Measurements from ENCODE around the gene LGR6.

The LGR6 gene

GRCh38 chr1:202293569-202293968, 100.0 kb downstream of the LGR6 start:
- no peak overlapping the region for H3K9ac ChIP-seq (ENCODE audit: low read depth, low read length)
- no peaks in the 10 kb centered on the region for H3K27me3 ChIP-seq (ENCODE audit: control insufficient read depth, insufficient read depth, low read length)
- no peak overlapping the region for H3K27ac ChIP-seq (ENCODE audit: low read depth, low read length)
- H3K36me3 ChIP-seq (ENCODE audit: control insufficient read depth, insufficient read depth, low read length) = no peaks in the 10 kb centered on the region
- H3K4me3 ChIP-seq (ENCODE audit: low read depth, low read length) = no peak overlapping the region
- H3K9me3 ChIP-seq (ENCODE audit: control insufficient read depth, insufficient read depth, low read length) = no peaks in the 10 kb centered on the region
- no peaks in the 10 kb centered on the region for H3K4me1 ChIP-seq (ENCODE audit: control insufficient read depth, insufficient read depth, low read length)

GRCh38 chr1:202302166-202302565, 108.6 kb downstream of the LGR6 start:
- H3K9ac ChIP-seq (ENCODE audit: low read depth, low read length) = no peak overlapping the region
- H3K4me3 ChIP-seq (ENCODE audit: low read depth, low read length) = no peak overlapping the region
- no peaks in the 10 kb centered on the region for H3K27me3 ChIP-seq (ENCODE audit: control insufficient read depth, insufficient read depth, low read length)
- H3K4me1 ChIP-seq (ENCODE audit: control insufficient read depth, insufficient read depth, low read length) = no peaks in the 10 kb centered on the region
- no peaks in the 10 kb centered on the region for H3K36me3 ChIP-seq (ENCODE audit: control insufficient read depth, insufficient read depth, low read length)
- H3K27ac ChIP-seq (ENCODE audit: low read depth, low read length) = no peak overlapping the region
- no peaks in the 10 kb centered on the region for H3K9me3 ChIP-seq (ENCODE audit: control insufficient read depth, insufficient read depth, low read length)

GRCh38 chr1:202304375-202304774, 110.8 kb downstream of the LGR6 start:
- Histone ChIP-seq H3K9me3 (ENCODE audit: control insufficient read depth, insufficient read depth, low read length) (no peaks in the 10 kb centered on the region), H3K9ac (ENCODE audit: low read depth, low read length) (no peak overlapping the region), H3K27ac (ENCODE audit: low read depth, low read length) (no peak overlapping the region), H3K4me3 (ENCODE audit: low read depth, low read length) (no peak overlapping the region), H3K27me3 (ENCODE audit: control insufficient read depth, insufficient read depth, low read length) (no peaks in the 10 kb centered on the region), H3K36me3 (ENCODE audit: control insufficient read depth, insufficient read depth, low read length) (no peaks in the 10 kb centered on the region), H3K4me1 (ENCODE audit: control insufficient read depth, insufficient read depth, low read length) (no peaks in the 10 kb centered on the region)

- H3K27ac ChIP-seq (ENCODE audit: low read depth, low read length) = no peak overlapping the region
- no peaks in the 10 kb centered on the region for H3K36me3 ChIP-seq (ENCODE audit: control insufficient read depth, insufficient read depth, low read length)
- no peak overlapping the region for H3K9ac ChIP-seq (ENCODE audit: low read depth, low read length)
- no peak overlapping the region for H3K4me3 ChIP-seq (ENCODE audit: low read depth, low read length)
- no peaks in the 10 kb centered on the region for H3K27me3 ChIP-seq (ENCODE audit: control insufficient read depth, insufficient read depth, low read length)
- H3K4me1 ChIP-seq (ENCODE audit: control insufficient read depth, insufficient read depth, low read length) = no peaks in the 10 kb centered on the region
- H3K9me3 ChIP-seq (ENCODE audit: control insufficient read depth, insufficient read depth, low read length) = no peaks in the 10 kb centered on the region
Measured at GRCh38 chr1:202305168-202305567, 111.6 kb downstream of the LGR6 start.

- Histone ChIP-seq H3K36me3 (ENCODE audit: control insufficient read depth, insufficient read depth, low read length) (no peaks in the 10 kb centered on the region), H3K27ac (ENCODE audit: low read depth, low read length) (no peak overlapping the region), H3K9me3 (ENCODE audit: control insufficient read depth, insufficient read depth, low read length) (no peaks in the 10 kb centered on the region), H3K4me1 (ENCODE audit: control insufficient read depth, insufficient read depth, low read length) (no peaks in the 10 kb centered on the region), H3K27me3 (ENCODE audit: control insufficient read depth, insufficient read depth, low read length) (no peaks in the 10 kb centered on the region), H3K9ac (ENCODE audit: low read depth, low read length) (no peak overlapping the region), H3K4me3 (ENCODE audit: low read depth, low read length) (no peak overlapping the region)
Measured at GRCh38 chr1:202306535-202307345, 113.1 kb downstream of the LGR6 start.

GRCh38 chr1:202310071-202310725, 116.6 kb downstream of the LGR6 start:
- no peak overlapping the region for H3K27ac ChIP-seq (ENCODE audit: low read depth, low read length)
- H3K4me1 ChIP-seq (ENCODE audit: control insufficient read depth, insufficient read depth, low read length) = peaks cover 2% of the 10 kb centered on the region; the same call in 1 of the 2 replicates
- no peak overlapping the region for H3K9ac ChIP-seq (ENCODE audit: low read depth, low read length)
- H3K9me3 ChIP-seq (ENCODE audit: control insufficient read depth, insufficient read depth, low read length) = no peaks in the 10 kb centered on the region
- H3K27me3 ChIP-seq (ENCODE audit: control insufficient read depth, insufficient read depth, low read length) = no peaks in the 10 kb centered on the region
- H3K4me3 ChIP-seq (ENCODE audit: low read depth, low read length) = no peak overlapping the region
- no peaks in the 10 kb centered on the region for H3K36me3 ChIP-seq (ENCODE audit: control insufficient read depth, insufficient read depth, low read length)

- H3K4me3 ChIP-seq (ENCODE audit: low read depth, low read length) = no peak overlapping the region
- peaks cover 5% of the 10 kb centered on the region; the same call in 1 of the 2 replicates for H3K4me1 ChIP-seq (ENCODE audit: control insufficient read depth, insufficient read depth, low read length)
- H3K9me3 ChIP-seq (ENCODE audit: control insufficient read depth, insufficient read depth, low read length) = no peaks in the 10 kb centered on the region
- H3K27me3 ChIP-seq (ENCODE audit: control insufficient read depth, insufficient read depth, low read length) = no peaks in the 10 kb centered on the region
- H3K36me3 ChIP-seq (ENCODE audit: control insufficient read depth, insufficient read depth, low read length) = no peaks in the 10 kb centered on the region
- H3K27ac ChIP-seq (ENCODE audit: low read depth, low read length) = no peak overlapping the region
- no peak overlapping the region for H3K9ac ChIP-seq (ENCODE audit: low read depth, low read length)
Measured at GRCh38 chr1:202310746-202311145, 117.1 kb downstream of the LGR6 start.

GRCh38 chr1:202311875-202312635, 118.5 kb downstream of the LGR6 start:
- Histone ChIP-seq H3K4me3 (ENCODE audit: low read depth, low read length) (no peak overlapping the region), H3K36me3 (ENCODE audit: control insufficient read depth, insufficient read depth, low read length) (no peaks in the 10 kb centered on the region), H3K4me1 (ENCODE audit: control insufficient read depth, insufficient read depth, low read length) (peaks cover 5% of the 10 kb centered on the region; the same call in 1 of the 2 replicates), H3K9me3 (ENCODE audit: control insufficient read depth, insufficient read depth, low read length) (no peaks in the 10 kb centered on the region), H3K27me3 (ENCODE audit: control insufficient read depth, insufficient read depth, low read length) (no peaks in the 10 kb centered on the region), H3K27ac (ENCODE audit: low read depth, low read length) (no peak overlapping the region), H3K9ac (ENCODE audit: low read depth, low read length) (no peak overlapping the region)

- no peaks in the 10 kb centered on the region for H3K36me3 ChIP-seq (ENCODE audit: control insufficient read depth, insufficient read depth, low read length)
- no peak overlapping the region for H3K4me3 ChIP-seq (ENCODE audit: low read depth, low read length)
- H3K27ac ChIP-seq (ENCODE audit: low read depth, low read length) = no peak overlapping the region
- peaks cover 5% of the 10 kb centered on the region; the same call in 1 of the 2 replicates for H3K4me1 ChIP-seq (ENCODE audit: control insufficient read depth, insufficient read depth, low read length)
- no peaks in the 10 kb centered on the region for H3K9me3 ChIP-seq (ENCODE audit: control insufficient read depth, insufficient read depth, low read length)
- H3K9ac ChIP-seq (ENCODE audit: low read depth, low read length) = no peak overlapping the region
- no peaks in the 10 kb centered on the region for H3K27me3 ChIP-seq (ENCODE audit: control insufficient read depth, insufficient read depth, low read length)
Measured at GRCh38 chr1:202315576-202316168, 122.1 kb downstream of the LGR6 start.

GRCh38 chr1:202316186-202316585, 122.6 kb downstream of the LGR6 start:
- no peak overlapping the region for H3K9ac ChIP-seq (ENCODE audit: low read depth, low read length)
- H3K4me1 ChIP-seq (ENCODE audit: control insufficient read depth, insufficient read depth, low read length) = peaks cover 5% of the 10 kb centered on the region; the same call in 1 of the 2 replicates
- H3K4me3 ChIP-seq (ENCODE audit: low read depth, low read length) = no peak overlapping the region
- no peaks in the 10 kb centered on the region for H3K9me3 ChIP-seq (ENCODE audit: control insufficient read depth, insufficient read depth, low read length)
- no peaks in the 10 kb centered on the region for H3K36me3 ChIP-seq (ENCODE audit: control insufficient read depth, insufficient read depth, low read length)
- no peaks in the 10 kb centered on the region for H3K27me3 ChIP-seq (ENCODE audit: control insufficient read depth, insufficient read depth, low read length)
- no peak overlapping the region for H3K27ac ChIP-seq (ENCODE audit: low read depth, low read length)
